ENCODE data around the gene EVX1. TPM values are rescaled to one million over a fixed set of nuclear protein-coding genes. Genes with fewer than 3 reads are reported as not detected.
A peak's percentile ranks its signal among the peaks of the same experiment; 100 is the strongest.

Gene EVX1
- total RNA-seq, 1 experiment from 2014 or later: not detected

- Histone ChIP-seq H3K9me3 (ENCODE audit: control insufficient read depth, low read depth, low read length) (no peaks in the 10 kb centered on the region), H3K4ac (ENCODE audit: low read depth, low read length) (no peak overlapping the region), H3K4me1 (ENCODE audit: insufficient read depth, low read length) (0 out of 2 replicates have a peak, but pooled peaks cover 2% of the 10 kb centered on the region), H2AFZ (ENCODE audit: low read length) (no peak overlapping the region), H3K4me2 (ENCODE audit: insufficient read depth, insufficient read length, low read length) (peak overlapping the region; percentile 20), H2BK15ac (ENCODE audit: low read depth, low read length) (no peak overlapping the region), H3K56ac (ENCODE audit: insufficient read length, low read depth, low read length) (no peak overlapping the region), H2BK20ac (ENCODE audit: low read depth, low read length, poor library complexity, severe bottlenecking) (no peak overlapping the region), H3K79me1 (ENCODE audit: insufficient read depth, low read depth, low read length, poor library complexity, severe bottlenecking) (no peaks in the 10 kb centered on the region), H3K27ac (ENCODE audit: insufficient read length, low read depth, low read length) (no peak overlapping the region), H2BK12ac (ENCODE audit: insufficient read length, low read depth, low read length) (no peak overlapping the region), H3K14ac (ENCODE audit: insufficient read depth, low read length) (no peak overlapping the region; the same call in 1 of the 2 replicates), H3K27me3 (ENCODE audit: insufficient read depth, low read length) (peaks cover 91% of the 10 kb centered on the region), H3K9ac (ENCODE audit: extremely low read depth, insufficient read length, low read length) (no peak overlapping the region), H4K20me1 (ENCODE audit: control insufficient read depth, insufficient read depth, insufficient read length) (peaks cover 2% of the 10 kb centered on the region), H2AK5ac (ENCODE audit: insufficient read length, low read length) (no peak overlapping the region), H3T11ph (ENCODE audit: low read length) (no peak overlapping the region), H3K23me2 (ENCODE audit: insufficient read length, low read depth, low read length, poor library complexity, severe bottlenecking) (no peaks in the 10 kb centered on the region), H3K79me2 (ENCODE audit: insufficient read depth, low read length) (no peaks in the 10 kb centered on the region), H4K91ac (ENCODE audit: insufficient read length, low read depth, low read length) (no peak overlapping the region), H2BK5ac (ENCODE audit: insufficient read length, low read length) (no peak overlapping the region), H2BK120ac (ENCODE audit: low read depth, low read length, poor library complexity, severe bottlenecking) (no peak overlapping the region), H4K5ac (ENCODE audit: insufficient read length, low read depth, low read length) (no peak overlapping the region), H3K23ac (ENCODE audit: insufficient read length, low read depth, low read length) (no peak overlapping the region), H4K8ac (replicated peaks; ENCODE audit: insufficient read length, low read depth, low read length) (no peak overlapping the region), H3K18ac (ENCODE audit: insufficient read length, low read depth, low read length) (no peak overlapping the region)
- peaks cover 2 to 16% of the 10 kb centered on the region in 2 experiments; a peak in 3 of 5 replicates for H3K9me3 Mint-ChIP-seq
- no peaks in the 10 kb centered on the region for H3K36me3 Mint-ChIP-seq (ENCODE audit: insufficient read depth in 1 of 3, low read depth in 3 of 3)
- no peak for TF ChIP-seq CTCF (conservative IDR thresholded peaks at IDR 0.05)
- H3K4me3 Mint-ChIP-seq: peak overlapping the region in 1 of 2 experiments; percentile 28; a peak in 3 of 5 replicates
- peaks cover 99% of the 10 kb centered on the region for H3K27me3 Mint-ChIP-seq (ENCODE audit: low read depth)
- no peak for DNase-seq
- no CpG with 5 or more reads among the region's 29 CpGs for WGBS (ENCODE audit: extremely low coverage, insufficient read length, low lambda C conversion rate)
- peaks cover 11 to 34% of the 10 kb centered on the region in 2 experiments; a peak in 3 of 4 replicates for H3K4me1 Mint-ChIP-seq
- no peak overlapping the region for H3K27ac Mint-ChIP-seq
These were observed 8.6 kb downstream of the EVX1 start for GRCh38 chr7:27251136-27251651.
